ENCODE measurements around the gene ZNF598.

GRCh38 chr16:2040787-2041522 lies 31.3 kb upstream of the ZNF598 start:
- TF ChIP-seq CTCF (IDR thresholded peaks at IDR 0.05) (no peak), POLR2A (IDR thresholded peaks at IDR 0.05) (no peak)
